UCSD-AML1 (cell line): ENCODE measurements around the gene DDX3X.
"Not testable (repeated sequence)": the region's sequence is repeated elsewhere in the genome, so short reads cannot be mapped to it uniquely, and the experiment has no call there.

ENCODE experiments used
- DNase-seq: peaks from one replicate; lab custom pipeline; 2025; ENCODE audit not compliant: unreplicated experiment; lab: John Stamatoyannopoulos, UW

Gene DDX3X

DNA sequence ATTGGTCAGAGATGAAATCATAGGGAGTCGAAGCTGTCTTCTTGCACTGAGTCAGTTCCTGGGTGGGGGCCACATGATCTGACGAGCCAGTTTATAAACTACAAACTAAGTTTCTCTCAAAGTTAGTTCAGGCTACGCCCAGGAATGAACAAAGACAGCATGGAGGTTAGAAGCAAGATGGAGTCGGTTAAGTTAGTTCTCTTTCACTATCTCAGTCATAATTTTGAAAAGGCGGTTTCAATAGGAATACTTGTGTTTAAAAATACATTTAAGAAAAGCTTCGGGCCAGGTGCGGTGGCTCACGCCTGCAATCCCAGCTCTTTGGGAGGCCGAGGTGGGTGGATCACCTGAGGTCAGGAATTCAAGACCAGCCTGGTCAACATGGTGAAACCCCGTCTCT, 77.3 kb downstream of the DDX3X start:
- not testable (repeated sequence) for DNase-seq

GRCh38 chrX:41412261-41413081, 78.5 kb downstream of the DDX3X start:
- no peak for DNase-seq
